Keratinocyte (primary cell): Measurements from ENCODE around the gene D2HGDH. TPM values are rescaled to one million over a fixed set of nuclear protein-coding genes. Genes with fewer than 3 reads are reported as not detected.

Experiments used
- DNase-seq: peaks from one replicate; pipeline ENCODE4 v3.0.0-alpha.2; 2011; ENCODE audit warnings: low read depth, missing footprints, low spot score
- FAIRE-seq: peaks from 2 replicates; lab custom pipeline; 2011; peaks lifted over from hg19 to GRCh38; lab: Jason Lieb, UNC
- H2AFZ ChIP-seq: 2 replicates; pipeline ENCODE4 v1.6.0; 2012; ENCODE audit warnings: low read length, control low read depth, inconsistent platforms; ENCODE audit not compliant: control insufficient read depth
- H3K27ac ChIP-seq: 2 replicates; pipeline ENCODE4 v1.5.1; 2011; ENCODE audit warnings: low read length; ENCODE audit not compliant: control insufficient read depth, insufficient read depth
- H3K27me3 ChIP-seq: 3 replicates; pipeline ENCODE4 v1.6.0; 2011; ENCODE audit warnings: low read length; ENCODE audit not compliant: control insufficient read depth, insufficient read depth; ENCODE audit errors: extremely low read depth
- H3K36me3 ChIP-seq, 2 experiments: 2 replicates in 1 of 2; 3 replicates in 1 of 2; pipeline ENCODE4 v1.5.1; 2011; ENCODE audit warnings: low read length in 2 of 2, mild to moderate bottlenecking in 1 of 2; ENCODE audit not compliant: control insufficient read depth in 2 of 2, insufficient read depth in 2 of 2; ENCODE audit errors: extremely low read depth in 1 of 2
- H3K4me1 ChIP-seq: 3 replicates; pipeline ENCODE4 v1.5.1; 2011; ENCODE audit warnings: low read length; ENCODE audit not compliant: control insufficient read depth, insufficient read depth; ENCODE audit errors: extremely low read depth
- H3K4me2 ChIP-seq: 3 replicates; pipeline ENCODE4 v1.6.0; 2011; ENCODE audit warnings: low read depth, low read length; ENCODE audit not compliant: control insufficient read depth, insufficient read depth; ENCODE audit errors: extremely low read depth
- H3K4me3 ChIP-seq, 3 experiments: fragments of 200-600 bp in 1 of 3; sonication (generic) in 1 of 3; 2 replicates in 2 of 3; 3 replicates in 1 of 3; pipeline ENCODE4 v1.5.1; 2011 to 2016; ENCODE audit warnings: low read length in 3 of 3, mild to moderate bottlenecking in 3 of 3, control low read depth in 2 of 3, inconsistent platforms in 1 of 3, low read depth in 1 of 3, mixed read lengths in 1 of 3, mixed run types in 1 of 3, moderate library complexity in 1 of 3; ENCODE audit not compliant: control insufficient read depth in 2 of 3, insufficient read depth in 2 of 3; ENCODE audit errors: extremely low read depth in 1 of 3
- H3K79me2 ChIP-seq: 2 replicates; pipeline ENCODE4 v1.6.0; 2012; ENCODE audit warnings: low read length; ENCODE audit not compliant: control insufficient read depth, insufficient read depth
- H3K9ac ChIP-seq: 3 replicates; pipeline ENCODE4 v1.6.0; 2011; ENCODE audit warnings: low read length; ENCODE audit not compliant: control insufficient read depth, insufficient read depth; ENCODE audit errors: extremely low read depth
- H3K9me1 ChIP-seq: 3 replicates; pipeline ENCODE4 v1.6.0; 2011; ENCODE audit warnings: low read length; ENCODE audit not compliant: control insufficient read depth, insufficient read depth; ENCODE audit errors: extremely low read depth
- H3K9me3 ChIP-seq: 2 replicates; pipeline ENCODE4 v1.5.1; 2012; ENCODE audit warnings: low read depth, low read length; ENCODE audit not compliant: control insufficient read depth
- H4K20me1 ChIP-seq: 3 replicates; pipeline ENCODE4 v1.6.0; 2011; ENCODE audit warnings: low read length; ENCODE audit not compliant: control insufficient read depth, insufficient read depth; ENCODE audit errors: extremely low read depth
- EZH2 ChIP-seq: IDR thresholded peaks from one replicate; pipeline ENCODE4 v1.6.1; 2012; ENCODE audit warnings: inconsistent platforms, mild to moderate bottlenecking, low read length, moderate library complexity
- dilution Hi-C: fragments of 300-500 bp; cut with MboI; formaldehyde crosslinking; loops from one replicate; pipeline ENCODE4 v1.7.0; 2020; ENCODE audit warnings: low sequenced_read_pairs; ENCODE audit not compliant: extremely low pct_ligation_motif_present
- polyA plus RNA-seq, 5 experiments: library from polyadenylated mRNA; depleted of rRNA in 3 of 5; stranded (reverse) in 3 of 5; stranded (forward) in 1 of 5; unstranded in 1 of 5; fragments of >200 nt; gene quantifications; 1 replicate in 1 of 5; 2 replicates in 3 of 5; 3 replicates in 1 of 5; pipeline versions ENCODE4 v1.2.1 to v1.2.3, GENCODE V29; 2011 to 2012; ENCODE audit warnings: missing spikeins in 2 of 5, low read depth in 1 of 5, low replicate concordance in 1 of 5
- TF ChIP-seq, protein P1 (sequence below), 3 experiments: IDR thresholded peaks in 1 of 3; conservative IDR thresholded peaks in 1 of 3; optimal IDR thresholded peaks in 1 of 3; 2 replicates in 2 of 3; 3 replicates in 1 of 3; pipeline versions ENCODE3 to v1.5.1; 2011; ENCODE audit warnings: low read length in 3 of 3, mild to moderate bottlenecking in 3 of 3, moderate library complexity in 2 of 3, control low read depth in 1 of 3, inconsistent platforms in 1 of 3; ENCODE audit not compliant: insufficient read depth in 2 of 3; ENCODE audit errors: extremely low read depth in 1 of 3

D2HGDH gene
- polyA plus RNA-seq, 1 donor (not counting 4 experiments of a cell fraction or from before 2014, with no cell fraction given) = 5.4 TPM

DNA sequence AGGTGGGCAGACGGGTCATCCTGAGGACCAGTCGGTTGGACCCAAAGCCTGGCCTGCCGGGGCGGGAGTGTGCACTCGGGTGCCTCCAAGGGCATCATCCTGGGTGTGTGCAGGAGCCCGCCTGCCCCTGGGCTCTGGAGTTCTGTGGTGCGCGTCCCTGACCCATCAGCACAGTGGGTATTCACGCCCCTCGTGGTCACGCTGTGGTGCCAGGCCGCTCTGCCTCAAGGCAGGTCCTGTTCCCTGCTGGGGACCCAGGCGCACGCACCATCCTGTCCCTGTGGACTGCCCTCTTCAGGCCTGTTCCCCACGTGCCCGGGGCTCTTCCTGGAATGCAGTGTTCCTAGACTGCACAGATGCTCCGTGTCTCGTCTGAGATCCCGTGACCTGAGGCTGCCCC, 14.3 kb upstream of the D2HGDH start:
- no peak overlapping the region for H3K9ac ChIP-seq
- DNase-seq (no peak), FAIRE-seq (no peak)
- no peaks in the 10 kb centered on the region for H3K9me1 ChIP-seq
- no peaks in the 10 kb centered on the region for H3K79me2 ChIP-seq
- TF ChIP-seq, protein P1, sequence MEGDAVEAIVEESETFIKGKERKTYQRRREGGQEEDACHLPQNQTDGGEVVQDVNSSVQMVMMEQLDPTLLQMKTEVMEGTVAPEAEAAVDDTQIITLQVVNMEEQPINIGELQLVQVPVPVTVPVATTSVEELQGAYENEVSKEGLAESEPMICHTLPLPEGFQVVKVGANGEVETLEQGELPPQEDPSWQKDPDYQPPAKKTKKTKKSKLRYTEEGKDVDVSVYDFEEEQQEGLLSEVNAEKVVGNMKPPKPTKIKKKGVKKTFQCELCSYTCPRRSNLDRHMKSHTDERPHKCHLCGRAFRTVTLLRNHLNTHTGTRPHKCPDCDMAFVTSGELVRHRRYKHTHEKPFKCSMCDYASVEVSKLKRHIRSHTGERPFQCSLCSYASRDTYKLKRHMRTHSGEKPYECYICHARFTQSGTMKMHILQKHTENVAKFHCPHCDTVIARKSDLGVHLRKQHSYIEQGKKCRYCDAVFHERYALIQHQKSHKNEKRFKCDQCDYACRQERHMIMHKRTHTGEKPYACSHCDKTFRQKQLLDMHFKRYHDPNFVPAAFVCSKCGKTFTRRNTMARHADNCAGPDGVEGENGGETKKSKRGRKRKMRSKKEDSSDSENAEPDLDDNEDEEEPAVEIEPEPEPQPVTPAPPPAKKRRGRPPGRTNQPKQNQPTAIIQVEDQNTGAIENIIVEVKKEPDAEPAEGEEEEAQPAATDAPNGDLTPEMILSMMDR (optimal IDR thresholded peaks at IDR 0.05 in 1 of 3, IDR thresholded peaks at IDR 0.05 in 1 of 3, conservative IDR thresholded peaks at IDR 0.05 in 1 of 3; ENCODE audit: extremely low read depth in 1 of 3, insufficient read depth in 2 of 3, low read length in 3 of 3) = no peak
- TF ChIP-seq EZH2 = no peak
- peaks cover 8 to 17% of the 10 kb centered on the region in 2 experiments for H3K36me3 ChIP-seq
- H3K4me3 ChIP-seq = no peak overlapping the region
- H2AFZ ChIP-seq = no peak overlapping the region
- dilution Hi-C loops = no loop called here
- no peaks in the 10 kb centered on the region for H4K20me1 ChIP-seq
- H3K27ac ChIP-seq = no peak overlapping the region
- no peak overlapping the region for H3K4me2 ChIP-seq
- H3K27me3 ChIP-seq = no peaks in the 10 kb centered on the region
- H3K4me1 ChIP-seq = no peaks in the 10 kb centered on the region
- H3K9me3 ChIP-seq = no peaks in the 10 kb centered on the region

DNA sequence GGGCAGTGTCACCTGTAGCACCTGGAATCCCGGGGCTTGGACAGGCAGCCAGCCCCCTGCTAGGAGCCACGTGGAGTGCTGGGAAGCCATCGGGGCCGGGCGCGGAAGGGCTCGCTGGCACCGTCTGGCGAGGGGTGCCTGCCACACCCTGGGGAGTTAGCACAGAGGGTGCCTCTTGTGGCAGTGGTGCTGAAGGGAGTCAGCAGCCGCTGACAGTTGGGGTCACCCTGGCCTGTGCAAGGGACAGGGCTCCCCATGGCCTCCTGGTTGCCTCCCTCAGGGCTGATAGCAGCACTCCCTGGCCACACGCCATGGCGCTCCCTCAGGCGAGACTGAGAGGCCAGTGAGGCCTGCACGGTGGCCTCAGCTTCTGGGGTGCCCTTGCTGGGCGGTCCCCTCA, 13.9 kb upstream of the D2HGDH start:
- H3K9me3 ChIP-seq = no peaks in the 10 kb centered on the region
- no peak for FAIRE-seq
- peaks cover 8 to 17% of the 10 kb centered on the region in 2 experiments for H3K36me3 ChIP-seq

More for the DNA sequence above, 13.9 kb upstream of the D2HGDH start:
- Histone ChIP-seq H3K4me2 (no peak overlapping the region), H3K4me1 (no peaks in the 10 kb centered on the region), H3K4me3 (no peak overlapping the region), H4K20me1 (no peaks in the 10 kb centered on the region), H3K9ac (no peak overlapping the region), H3K27ac (no peak overlapping the region), H3K27me3 (no peaks in the 10 kb centered on the region), H3K9me1 (no peaks in the 10 kb centered on the region), H2AFZ (no peak overlapping the region), H3K79me2 (no peaks in the 10 kb centered on the region)
- dilution Hi-C loops = no loop called here
- TF ChIP-seq, protein P1 (optimal IDR thresholded peaks at IDR 0.05 in 1 of 3, IDR thresholded peaks at IDR 0.05 in 1 of 3, conservative IDR thresholded peaks at IDR 0.05 in 1 of 3; ENCODE audit: extremely low read depth in 1 of 3, insufficient read depth in 2 of 3, low read length in 3 of 3) = no peak
- no peak for TF ChIP-seq EZH2
- no peak for DNase-seq
